Neural crest cell (in vitro differentiated cells): ENCODE data around the gene KIF26B. TPM values are rescaled to one million over a fixed set of nuclear protein-coding genes. Genes with fewer than 3 reads are reported as not detected.
A peak's percentile ranks its signal among the peaks of the same experiment; 100 is the strongest.

Experiments
- DNase-seq: peaks from one replicate; pipeline ENCODE4 v3.0.0; 2021; ENCODE audit warnings: low read depth, mixed read lengths, low spot score
- H3K27ac Mint-ChIP-seq: one replicate; pipeline ENCODE4 v1.8.0; 2021; ENCODE audit warnings: mild to moderate bottlenecking, mixed read lengths; ENCODE audit not compliant: unreplicated experiment
- H3K27me3 Mint-ChIP-seq: 2 replicates; pipeline ENCODE4 v1.8.0; 2021; ENCODE audit warnings: low read depth, mild to moderate bottlenecking, mixed read lengths
- H3K36me3 Mint-ChIP-seq: 2 replicates; pipeline ENCODE4 v1.8.0; 2021; ENCODE audit warnings: low read depth, mild to moderate bottlenecking, mixed read lengths
- H3K4me1 Mint-ChIP-seq: 2 replicates; pipeline ENCODE4 v1.8.0; 2021; ENCODE audit warnings: mixed read lengths
- H3K4me3 Mint-ChIP-seq: one replicate; pipeline ENCODE4 v1.8.0; 2021; ENCODE audit warnings: mild to moderate bottlenecking, mixed read lengths
- H3K9me3 Mint-ChIP-seq: 2 replicates; pipeline ENCODE4 v1.8.0; 2021; ENCODE audit warnings: mixed read lengths
- CTCF ChIP-seq: fragments of 200-600 bp; sonication (generic); conservative IDR thresholded peaks from 2 replicates; pipeline ENCODE4 v1.5.0; 2021; ENCODE audit warnings: antibody characterized with exemption, mild to moderate bottlenecking
- total RNA-seq: library from RNA; stranded (reverse); gene quantifications from 2 replicates; pipeline ENCODE4 v1.2.1, GENCODE V29; 2021

The KIF26B gene
- total RNA-seq, 1 donor from 2014 or later = 6.2 TPM

DNA sequence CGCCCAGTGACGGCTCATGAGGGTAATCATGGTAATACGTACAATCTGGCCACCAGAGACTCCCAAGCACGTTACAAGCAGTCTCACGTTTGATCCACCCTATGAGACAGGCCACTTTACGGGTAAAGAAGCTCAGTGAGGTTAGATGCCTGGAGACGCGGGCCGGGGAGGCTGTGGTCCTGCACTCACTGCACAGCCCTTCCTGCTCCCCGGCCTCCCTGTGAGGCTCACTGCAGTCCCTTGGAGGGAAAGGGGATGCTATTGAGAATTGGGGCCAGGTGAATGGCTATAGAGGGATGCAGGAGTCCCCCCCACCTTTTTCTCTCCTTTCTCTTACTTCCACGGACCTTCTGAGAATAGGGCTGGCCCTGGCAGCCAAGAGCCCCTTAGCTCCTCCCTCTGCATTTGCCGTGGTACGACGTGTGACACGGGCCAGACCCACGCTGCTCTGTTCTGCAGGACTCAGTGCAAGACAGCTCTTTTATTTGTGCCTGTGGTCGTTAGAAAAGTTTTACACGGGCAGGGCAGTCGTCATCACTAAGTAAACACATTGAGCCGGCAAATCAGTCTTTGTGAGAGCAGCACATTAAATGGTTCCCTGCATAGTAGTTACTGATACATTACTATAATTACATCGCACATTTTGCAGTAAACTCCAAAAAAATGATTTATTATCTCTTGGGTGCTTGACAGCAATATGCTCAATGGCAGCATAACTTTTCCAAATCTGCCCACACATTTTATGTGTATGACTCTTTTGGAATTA, 18.8 kb downstream of the KIF26B start:
- Mint-ChIP-seq H3K4me1 (peaks cover 20% of the 10 kb centered on the region), H3K36me3 (peaks cover 2% of the 10 kb centered on the region), H3K4me3 (no peak overlapping the region), H3K9me3 (peaks cover 2% of the 10 kb centered on the region), H3K27ac (peak overlapping the region; percentile 36), H3K27me3 (no peaks in the 10 kb centered on the region)
- no peak for DNase-seq
- no peak for TF ChIP-seq CTCF

DNA sequence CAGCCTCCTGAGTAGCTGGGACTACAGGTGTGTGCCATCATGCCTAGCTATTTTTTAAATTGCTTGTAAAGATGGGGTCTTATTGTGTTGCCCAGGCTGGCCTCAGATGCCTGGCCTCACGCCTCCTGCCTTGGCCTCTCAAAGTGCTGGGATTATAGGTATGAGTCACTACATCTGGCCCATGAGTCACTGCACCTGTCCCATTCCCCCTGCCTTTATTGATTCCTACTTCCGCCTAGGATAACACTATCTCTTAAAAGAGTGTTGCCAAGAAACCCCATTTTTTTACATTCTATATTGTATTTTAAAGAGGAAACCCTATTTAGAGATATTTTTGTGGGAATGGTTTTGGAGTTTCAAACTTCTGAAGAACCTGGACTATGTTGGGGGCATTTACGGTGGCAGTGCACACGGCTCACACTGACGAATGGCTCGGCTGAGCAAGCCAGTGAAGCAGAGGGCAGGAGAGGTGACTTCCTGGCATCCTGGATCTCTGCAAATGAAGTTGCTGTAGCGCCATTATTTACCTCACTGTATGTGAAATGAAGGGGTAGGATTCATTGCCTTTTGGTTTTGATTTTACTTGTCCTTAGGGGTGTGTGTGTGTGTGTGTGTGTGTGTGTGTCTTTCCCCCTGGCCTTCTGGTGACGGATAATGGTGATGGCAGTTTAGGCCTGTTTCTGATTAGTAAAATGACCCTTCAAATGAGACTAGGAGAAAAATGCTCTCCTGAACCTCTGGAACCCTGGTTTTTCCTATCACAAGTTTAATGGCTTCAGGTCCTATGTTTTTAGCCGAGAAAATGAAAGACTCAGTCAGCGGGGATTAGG, 22.5 kb downstream of the KIF26B start:
- no peak for TF ChIP-seq CTCF
- Mint-ChIP-seq H3K4me1 (peaks cover 44% of the 10 kb centered on the region), H3K36me3 (no peaks in the 10 kb centered on the region), H3K9me3 (no peaks in the 10 kb centered on the region), H3K4me3 (no peak overlapping the region), H3K27ac (peak overlapping the region; percentile 63), H3K27me3 (no peaks in the 10 kb centered on the region)
- DNase-seq = no peak

- H3K4me3 Mint-ChIP-seq = no peak overlapping the region
- H3K27me3 Mint-ChIP-seq = no peaks in the 10 kb centered on the region
- H3K4me1 Mint-ChIP-seq = peaks cover 45% of the 10 kb centered on the region
- H3K36me3 Mint-ChIP-seq = no peaks in the 10 kb centered on the region
- no peaks in the 10 kb centered on the region for H3K9me3 Mint-ChIP-seq
- DNase-seq = no peak
- H3K27ac Mint-ChIP-seq = no peak overlapping the region
- TF ChIP-seq CTCF = no peak
Observed at GRCh38 chr1:245179706-245180105, 24.9 kb downstream of the KIF26B start.

DNA sequence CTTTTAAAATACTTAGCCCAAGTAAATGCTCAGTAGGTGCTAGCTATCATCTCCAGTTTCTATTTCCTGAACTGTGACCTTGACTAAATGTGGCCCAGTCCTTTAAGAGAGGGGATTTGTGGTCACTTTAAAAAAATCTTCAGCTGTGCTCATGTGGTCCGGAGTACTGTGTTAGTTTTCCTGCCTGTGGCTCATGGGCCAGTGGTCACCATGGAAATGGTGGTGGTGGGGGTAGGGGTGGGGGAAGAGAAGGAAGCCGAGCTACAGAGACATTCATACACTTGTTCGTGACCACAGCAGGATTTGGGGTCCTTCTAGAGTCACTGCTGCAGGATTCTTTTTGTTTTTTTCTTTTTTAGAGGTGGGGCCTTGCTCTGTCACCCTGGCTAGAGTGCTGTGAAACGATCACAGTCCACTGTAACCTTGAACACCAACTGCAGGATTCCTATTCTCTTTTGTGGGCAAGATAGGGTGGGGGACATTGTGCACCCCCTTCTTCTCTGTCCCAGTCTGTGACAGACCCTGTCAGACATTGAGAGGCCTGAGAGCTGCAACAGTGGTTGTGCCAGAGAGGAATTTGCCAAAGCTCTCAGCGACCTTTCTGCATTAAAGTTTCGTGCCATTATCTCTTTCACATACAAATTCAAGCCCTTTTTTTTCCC, 25.8 kb downstream of the KIF26B start:
- H3K27me3 Mint-ChIP-seq = no peaks in the 10 kb centered on the region
- TF ChIP-seq CTCF = no peak
- DNase-seq = no peak
- H3K27ac Mint-ChIP-seq = peak overlapping the region; percentile 72
- H3K4me1 Mint-ChIP-seq = peaks cover 38% of the 10 kb centered on the region
- no peaks in the 10 kb centered on the region for H3K9me3 Mint-ChIP-seq
- no peaks in the 10 kb centered on the region for H3K36me3 Mint-ChIP-seq
- H3K4me3 Mint-ChIP-seq = peak overlapping the region; percentile 58

DNA sequence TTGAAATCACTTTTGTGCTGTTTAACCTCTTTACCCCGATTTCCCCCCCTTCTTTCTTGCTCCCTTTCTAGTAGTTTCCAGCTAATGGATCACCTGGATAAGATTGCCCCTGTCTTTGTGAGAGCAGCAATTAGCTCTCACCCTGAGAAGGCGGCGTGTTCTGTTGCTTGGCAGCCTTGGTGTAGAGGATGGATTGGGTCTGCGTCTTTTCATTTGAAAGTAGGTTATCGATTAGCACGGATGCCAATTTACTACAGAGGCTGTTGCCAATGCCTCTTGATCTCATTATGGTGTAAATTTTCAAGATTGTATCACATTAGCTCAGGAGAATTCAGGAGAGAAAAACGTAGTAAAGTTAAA, 26.4 kb downstream of the KIF26B start:
- H3K36me3 Mint-ChIP-seq = no peaks in the 10 kb centered on the region
- TF ChIP-seq CTCF = no peak
- peaks cover 38% of the 10 kb centered on the region for H3K4me1 Mint-ChIP-seq
- peak overlapping the region; percentile 16 for H3K4me3 Mint-ChIP-seq
- H3K9me3 Mint-ChIP-seq = no peaks in the 10 kb centered on the region
- H3K27me3 Mint-ChIP-seq = no peaks in the 10 kb centered on the region
- H3K27ac Mint-ChIP-seq = peak overlapping the region; percentile 72
- DNase-seq = no peak
